ENCODE measurements around the gene TP63.

Gene TP63

GRCh38 chr3:189842681-189843602 lies 211.8 kb downstream of the TP63 start:
- no peak for DNase-seq (ENCODE audit: low read depth)
- no peak overlapping the region for H3K4me3 ChIP-seq (ENCODE audit: low read length)
- no peak for TF ChIP-seq CTCF (conservative IDR thresholded peaks at IDR 0.05; ENCODE audit: low read depth, low read length)

- H3K4me3 ChIP-seq (ENCODE audit: low read length), result no peak overlapping the region
- no peak for TF ChIP-seq CTCF (conservative IDR thresholded peaks at IDR 0.05; ENCODE audit: low read depth, low read length)
- DNase-seq (ENCODE audit: low read depth), result no peak
Measured at GRCh38 chr3:189845069-189845468, 213.9 kb downstream of the TP63 start.

GRCh38 chr3:189848395-189849040 lies 217.3 kb downstream of the TP63 start:
- no peak for TF ChIP-seq CTCF (conservative IDR thresholded peaks at IDR 0.05; ENCODE audit: low read depth, low read length)
- DNase-seq (ENCODE audit: low read depth), result no peak
- H3K4me3 ChIP-seq (ENCODE audit: low read length), result no peak overlapping the region

GRCh38 chr3:189849262-189849661 lies 218.1 kb downstream of the TP63 start:
- TF ChIP-seq CTCF (conservative IDR thresholded peaks at IDR 0.05; ENCODE audit: low read depth, low read length), result no peak
- no peak for DNase-seq (ENCODE audit: low read depth)
- H3K4me3 ChIP-seq (ENCODE audit: low read length), result no peak overlapping the region

- TF ChIP-seq CTCF (conservative IDR thresholded peaks at IDR 0.05; ENCODE audit: low read depth, low read length), result no peak
- no peak for DNase-seq (ENCODE audit: low read depth)
- H3K4me3 ChIP-seq (ENCODE audit: low read length), result no peak overlapping the region
Measured at GRCh38 chr3:189851682-189852081, 220.5 kb downstream of the TP63 start.

- H3K4me3 ChIP-seq (ENCODE audit: low read length), result no peak overlapping the region
- no peak for TF ChIP-seq CTCF (conservative IDR thresholded peaks at IDR 0.05; ENCODE audit: low read depth, low read length)
- no peak for DNase-seq (ENCODE audit: low read depth)
Measured at GRCh38 chr3:189853906-189854305, 222.7 kb downstream of the TP63 start.

Measured in retinal pigment epithelial cell (primary cell).